Measurements from ENCODE around the gene BRD9. TPM values are rescaled to one million over a fixed set of nuclear protein-coding genes. Genes with fewer than 3 reads are reported as not detected.

The BRD9 gene
- polyA plus RNA-seq, 1 donor (not counting 4 experiments of a cell fraction or from before 2014, with no cell fraction given), result 10.1 TPM

DNA sequence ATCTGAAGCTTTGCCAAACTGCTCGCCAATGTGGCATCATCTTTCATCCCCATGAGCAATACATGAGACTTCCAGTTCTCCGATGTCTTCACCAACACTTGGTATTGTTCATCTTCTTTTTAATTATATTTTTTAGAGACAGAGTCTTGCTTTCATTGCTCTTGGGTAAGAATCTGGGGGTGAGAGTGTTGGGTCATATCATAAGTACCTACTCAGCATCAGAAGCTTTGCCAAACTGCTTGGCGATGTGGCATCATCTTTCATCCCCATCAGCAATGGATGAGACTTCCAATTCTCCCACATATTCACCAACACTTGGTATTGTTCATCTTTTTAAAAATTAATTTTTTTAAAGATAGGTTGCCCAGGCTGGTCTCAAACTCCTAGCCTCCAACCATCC, 77.2 kb downstream of the BRD9 start:
- no peaks in the 10 kb centered on the region for H3K79me2 ChIP-seq (ENCODE audit: control insufficient read depth, insufficient read depth, low read length)
- H3K9me1 ChIP-seq (ENCODE audit: control insufficient read depth, extremely low read depth, insufficient read depth, low read length), result no peaks in the 10 kb centered on the region
- no peak overlapping the region for H2AFZ ChIP-seq (ENCODE audit: control insufficient read depth, low read length)
- no peaks in the 10 kb centered on the region for H3K36me3 ChIP-seq (ENCODE audit: control insufficient read depth in 2 of 2, extremely low read depth in 1 of 2, insufficient read depth in 2 of 2, low read length in 2 of 2)
- H3K4me1 ChIP-seq (ENCODE audit: control insufficient read depth, extremely low read depth, insufficient read depth, low read length), result no peaks in the 10 kb centered on the region
- H3K4me3 ChIP-seq (ENCODE audit: control insufficient read depth in 2 of 3, extremely low read depth in 1 of 3, insufficient read depth in 2 of 3, low read depth in 1 of 3, low read length in 3 of 3), result no peak overlapping the region
- H3K9me3 ChIP-seq (ENCODE audit: control insufficient read depth, low read depth, low read length), result no peaks in the 10 kb centered on the region
- TF ChIP-seq EZH2 (IDR thresholded peaks at IDR 0.05; ENCODE audit: low read length), result no peak
- TF ChIP-seq, protein P1, sequence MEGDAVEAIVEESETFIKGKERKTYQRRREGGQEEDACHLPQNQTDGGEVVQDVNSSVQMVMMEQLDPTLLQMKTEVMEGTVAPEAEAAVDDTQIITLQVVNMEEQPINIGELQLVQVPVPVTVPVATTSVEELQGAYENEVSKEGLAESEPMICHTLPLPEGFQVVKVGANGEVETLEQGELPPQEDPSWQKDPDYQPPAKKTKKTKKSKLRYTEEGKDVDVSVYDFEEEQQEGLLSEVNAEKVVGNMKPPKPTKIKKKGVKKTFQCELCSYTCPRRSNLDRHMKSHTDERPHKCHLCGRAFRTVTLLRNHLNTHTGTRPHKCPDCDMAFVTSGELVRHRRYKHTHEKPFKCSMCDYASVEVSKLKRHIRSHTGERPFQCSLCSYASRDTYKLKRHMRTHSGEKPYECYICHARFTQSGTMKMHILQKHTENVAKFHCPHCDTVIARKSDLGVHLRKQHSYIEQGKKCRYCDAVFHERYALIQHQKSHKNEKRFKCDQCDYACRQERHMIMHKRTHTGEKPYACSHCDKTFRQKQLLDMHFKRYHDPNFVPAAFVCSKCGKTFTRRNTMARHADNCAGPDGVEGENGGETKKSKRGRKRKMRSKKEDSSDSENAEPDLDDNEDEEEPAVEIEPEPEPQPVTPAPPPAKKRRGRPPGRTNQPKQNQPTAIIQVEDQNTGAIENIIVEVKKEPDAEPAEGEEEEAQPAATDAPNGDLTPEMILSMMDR (optimal IDR thresholded peaks at IDR 0.05 in 1 of 3, IDR thresholded peaks at IDR 0.05 in 1 of 3, conservative IDR thresholded peaks at IDR 0.05 in 1 of 3; ENCODE audit: extremely low read depth in 1 of 3, insufficient read depth in 2 of 3, low read length in 3 of 3), result no peak
- H3K9ac ChIP-seq (ENCODE audit: control insufficient read depth, extremely low read depth, insufficient read depth, low read length), result no peak overlapping the region
- H3K27me3 ChIP-seq (ENCODE audit: control insufficient read depth, extremely low read depth, insufficient read depth, low read length), result no peaks in the 10 kb centered on the region
- dilution Hi-C loops (cut with MboI; ENCODE audit: extremely low pct_ligation_motif_present, low sequenced_read_pairs), result no loop called here
- H4K20me1 ChIP-seq (ENCODE audit: control insufficient read depth, extremely low read depth, insufficient read depth, low read length), result no peaks in the 10 kb centered on the region
- no peak overlapping the region for H3K4me2 ChIP-seq (ENCODE audit: control insufficient read depth, extremely low read depth, insufficient read depth, low read depth, low read length)
- H3K27ac ChIP-seq (ENCODE audit: control insufficient read depth, insufficient read depth, low read length), result no peak overlapping the region
- DNase-seq (ENCODE audit: low read depth, low spot score), result no peak
- FAIRE-seq, result no peak

Other genes with a start within 250 kb of the BRD9 start
- 0.88 to 2.5 TPM (median 1.1 TPM) in 3 replicates for gene TPPP, start 199.4 kb downstream of the BRD9 start, polyA plus RNA-seq
- gene ZDHHC11B, start 108.1 kb downstream of the BRD9 start, polyA plus RNA-seq, result 0.14 to 0.18 TPM in 2 of 3 replicates, not detected in the other
- gene ZDHHC11, start 41.8 kb downstream of the BRD9 start, polyA plus RNA-seq, result 0.29 to 0.62 TPM (median 0.33 TPM) in 3 replicates
- 11.2 to 37.8 TPM (median 26.1 TPM) in 3 replicates for gene TRIP13, start 83 bp upstream of the BRD9 start, polyA plus RNA-seq
- gene NKD2, start 116.0 kb upstream of the BRD9 start, polyA plus RNA-seq, result 0.13 TPM in 1 of 3 replicates, not detected in the others
- gene SLC12A7, start 219.3 kb upstream of the BRD9 start, polyA plus RNA-seq, result 1.5 to 2.4 TPM (median 2.3 TPM) in 3 replicates